Hepatocyte (in vitro differentiated cells): ENCODE results near the gene ANKRD12.

Experiments
- EZH2 ChIP-seq: fragments of 200-600 bp; sonication (generic); IDR thresholded peaks from 2 replicates; pipeline ENCODE4 v1.6.1; 2016; ENCODE audit warnings: antibody characterized with exemption, mild to moderate bottlenecking, borderline replicate concordance
- EZH2phosphoT487 ChIP-seq: fragments of 200-600 bp; sonication (generic); IDR thresholded peaks from one replicate; pipeline ENCODE4 v1.6.1; 2018; ENCODE audit warnings: antibody characterized with exemption, mild to moderate bottlenecking, low read depth, moderate library complexity; ENCODE audit not compliant: unreplicated experiment, severe bottlenecking
- TF ChIP-seq, protein P1 (sequence below): fragments of 200-600 bp; sonication (generic); IDR thresholded peaks from 2 replicates; pipeline ENCODE4 v1.5.1; 2016; ENCODE audit warnings: antibody characterized with exemption, mild to moderate bottlenecking; ENCODE audit not compliant: poor library complexity

DNA sequence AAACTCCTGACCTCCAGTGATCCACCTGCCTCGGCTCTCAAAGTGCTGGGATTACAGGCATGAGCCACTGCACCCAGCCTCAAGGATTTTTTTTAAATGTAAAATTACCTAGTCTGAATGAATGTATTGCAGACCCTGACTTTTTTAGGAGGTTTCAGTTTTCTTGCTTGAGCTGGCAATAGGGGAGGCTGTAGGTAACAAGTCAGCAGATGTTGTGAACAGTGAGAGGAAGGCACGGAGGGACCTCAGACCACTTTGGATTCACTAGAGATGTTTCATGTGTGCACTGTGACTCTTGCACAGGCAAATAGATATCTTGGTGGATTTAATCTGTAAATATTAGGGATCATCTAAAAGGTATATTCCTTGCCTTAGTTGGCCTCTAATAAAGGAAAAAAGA is 27.7 kb upstream of the ANKRD12 start:
- TF ChIP-seq, protein P1, sequence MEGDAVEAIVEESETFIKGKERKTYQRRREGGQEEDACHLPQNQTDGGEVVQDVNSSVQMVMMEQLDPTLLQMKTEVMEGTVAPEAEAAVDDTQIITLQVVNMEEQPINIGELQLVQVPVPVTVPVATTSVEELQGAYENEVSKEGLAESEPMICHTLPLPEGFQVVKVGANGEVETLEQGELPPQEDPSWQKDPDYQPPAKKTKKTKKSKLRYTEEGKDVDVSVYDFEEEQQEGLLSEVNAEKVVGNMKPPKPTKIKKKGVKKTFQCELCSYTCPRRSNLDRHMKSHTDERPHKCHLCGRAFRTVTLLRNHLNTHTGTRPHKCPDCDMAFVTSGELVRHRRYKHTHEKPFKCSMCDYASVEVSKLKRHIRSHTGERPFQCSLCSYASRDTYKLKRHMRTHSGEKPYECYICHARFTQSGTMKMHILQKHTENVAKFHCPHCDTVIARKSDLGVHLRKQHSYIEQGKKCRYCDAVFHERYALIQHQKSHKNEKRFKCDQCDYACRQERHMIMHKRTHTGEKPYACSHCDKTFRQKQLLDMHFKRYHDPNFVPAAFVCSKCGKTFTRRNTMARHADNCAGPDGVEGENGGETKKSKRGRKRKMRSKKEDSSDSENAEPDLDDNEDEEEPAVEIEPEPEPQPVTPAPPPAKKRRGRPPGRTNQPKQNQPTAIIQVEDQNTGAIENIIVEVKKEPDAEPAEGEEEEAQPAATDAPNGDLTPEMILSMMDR: no peak
- TF ChIP-seq EZH2 (no peak), EZH2phosphoT487 (no peak)
